ENCODE results near the gene PCSK6.

Gene PCSK6

GRCh38 chr15:101436526-101436925 lies 53.0 kb downstream of the PCSK6 start:
- Histone ChIP-seq H3K9me3 (ENCODE audit: control insufficient read depth, low read depth, low read length) (no peaks in the 10 kb centered on the region), H3K27ac (ENCODE audit: low read length) (no peak overlapping the region), H3K36me3 (ENCODE audit: control insufficient read depth, low read depth, low read length) (no peaks in the 10 kb centered on the region), H3K4me3 (ENCODE audit: low read length) (no peak overlapping the region), H3K27me3 (ENCODE audit: control insufficient read depth, insufficient read depth, low read length) (no peaks in the 10 kb centered on the region), H3K4me1 (ENCODE audit: control insufficient read depth, low read depth, low read length) (peaks cover 6% of the 10 kb centered on the region), H3K9ac (ENCODE audit: low read length) (no peak overlapping the region)

GRCh38 chr15:101435761-101436160 lies 53.7 kb downstream of the PCSK6 start:
- no peaks in the 10 kb centered on the region for H3K9me3 ChIP-seq (ENCODE audit: control insufficient read depth, low read depth, low read length)
- no peak overlapping the region for H3K27ac ChIP-seq (ENCODE audit: low read length)
- no peak overlapping the region for H3K4me3 ChIP-seq (ENCODE audit: low read length)
- no peak overlapping the region for H3K9ac ChIP-seq (ENCODE audit: low read length)
- no peaks in the 10 kb centered on the region for H3K36me3 ChIP-seq (ENCODE audit: control insufficient read depth, low read depth, low read length)
- H3K27me3 ChIP-seq (ENCODE audit: control insufficient read depth, insufficient read depth, low read length): no peaks in the 10 kb centered on the region
- no peaks in the 10 kb centered on the region for H3K4me1 ChIP-seq (ENCODE audit: control insufficient read depth, low read depth, low read length)

GRCh38 chr15:101434032-101434920 lies 55.2 kb downstream of the PCSK6 start:
- Histone ChIP-seq H3K4me3 (ENCODE audit: low read length) (no peak overlapping the region), H3K36me3 (ENCODE audit: control insufficient read depth, low read depth, low read length) (no peaks in the 10 kb centered on the region), H3K9me3 (ENCODE audit: control insufficient read depth, low read depth, low read length) (no peaks in the 10 kb centered on the region), H3K27ac (ENCODE audit: low read length) (no peak overlapping the region), H3K9ac (ENCODE audit: low read length) (no peak overlapping the region), H3K27me3 (ENCODE audit: control insufficient read depth, insufficient read depth, low read length) (peaks cover 4% of the 10 kb centered on the region), H3K4me1 (ENCODE audit: control insufficient read depth, low read depth, low read length) (no peaks in the 10 kb centered on the region)

- Histone ChIP-seq H3K27ac (ENCODE audit: low read length) (no peak overlapping the region), H3K4me1 (ENCODE audit: control insufficient read depth, low read depth, low read length) (no peaks in the 10 kb centered on the region)
These were observed 56.1 kb downstream of the PCSK6 start for GRCh38 chr15:101433396-101433795.

GRCh38 chr15:101432982-101433381 lies 56.5 kb downstream of the PCSK6 start:
- no peak overlapping the region for H3K27ac ChIP-seq (ENCODE audit: low read length)
- no peak overlapping the region for H3K4me3 ChIP-seq (ENCODE audit: low read length)
- no peaks in the 10 kb centered on the region for H3K36me3 ChIP-seq (ENCODE audit: control insufficient read depth, low read depth, low read length)
- no peak overlapping the region for H3K9ac ChIP-seq (ENCODE audit: low read length)
- no peaks in the 10 kb centered on the region for H3K9me3 ChIP-seq (ENCODE audit: control insufficient read depth, low read depth, low read length)
- H3K4me1 ChIP-seq (ENCODE audit: control insufficient read depth, low read depth, low read length): no peaks in the 10 kb centered on the region
- H3K27me3 ChIP-seq (ENCODE audit: control insufficient read depth, insufficient read depth, low read length): peaks cover 17% of the 10 kb centered on the region

More at GRCh38 chr15:101433396-101433795, 56.1 kb downstream of the PCSK6 start:
- Histone ChIP-seq H3K36me3 (ENCODE audit: control insufficient read depth, low read depth, low read length) (no peaks in the 10 kb centered on the region), H3K4me3 (ENCODE audit: low read length) (no peak overlapping the region), H3K9me3 (ENCODE audit: control insufficient read depth, low read depth, low read length) (no peaks in the 10 kb centered on the region), H3K9ac (ENCODE audit: low read length) (no peak overlapping the region), H3K27me3 (ENCODE audit: control insufficient read depth, insufficient read depth, low read length) (peaks cover 12% of the 10 kb centered on the region)

- Histone ChIP-seq H3K9me3 (ENCODE audit: control insufficient read depth, low read depth, low read length) (no peaks in the 10 kb centered on the region), H3K4me1 (ENCODE audit: control insufficient read depth, low read depth, low read length) (no peaks in the 10 kb centered on the region), H3K9ac (ENCODE audit: low read length) (no peak overlapping the region), H3K27me3 (ENCODE audit: control insufficient read depth, insufficient read depth, low read length) (peaks cover 29% of the 10 kb centered on the region), H3K36me3 (ENCODE audit: control insufficient read depth, low read depth, low read length) (no peaks in the 10 kb centered on the region), H3K4me3 (ENCODE audit: low read length) (no peak overlapping the region), H3K27ac (ENCODE audit: low read length) (no peak overlapping the region)
These were observed 57.8 kb downstream of the PCSK6 start for GRCh38 chr15:101431748-101432147.

- H3K4me1 ChIP-seq (ENCODE audit: control insufficient read depth, low read depth, low read length): peaks cover under 1% of the 10 kb centered on the region
- no peak overlapping the region for H3K27ac ChIP-seq (ENCODE audit: low read length)
- H3K4me3 ChIP-seq (ENCODE audit: low read length): no peak overlapping the region
- H3K9me3 ChIP-seq (ENCODE audit: control insufficient read depth, low read depth, low read length): no peaks in the 10 kb centered on the region
- no peak overlapping the region for H3K9ac ChIP-seq (ENCODE audit: low read length)
- H3K36me3 ChIP-seq (ENCODE audit: control insufficient read depth, low read depth, low read length): no peaks in the 10 kb centered on the region
- peaks cover 33% of the 10 kb centered on the region for H3K27me3 ChIP-seq (ENCODE audit: control insufficient read depth, insufficient read depth, low read length)
These were observed 58.2 kb downstream of the PCSK6 start for GRCh38 chr15:101431301-101431700.

GRCh38 chr15:101429646-101430045 lies 59.9 kb downstream of the PCSK6 start:
- H3K9me3 ChIP-seq (ENCODE audit: control insufficient read depth, low read depth, low read length): no peaks in the 10 kb centered on the region
- no peak overlapping the region for H3K9ac ChIP-seq (ENCODE audit: low read length)
- H3K4me3 ChIP-seq (ENCODE audit: low read length): no peak overlapping the region
- peaks cover 9% of the 10 kb centered on the region for H3K4me1 ChIP-seq (ENCODE audit: control insufficient read depth, low read depth, low read length)
- H3K27me3 ChIP-seq (ENCODE audit: control insufficient read depth, insufficient read depth, low read length): peaks cover 50% of the 10 kb centered on the region
- no peak overlapping the region for H3K27ac ChIP-seq (ENCODE audit: low read length)
- no peaks in the 10 kb centered on the region for H3K36me3 ChIP-seq (ENCODE audit: control insufficient read depth, low read depth, low read length)

GRCh38 chr15:101429191-101429590 lies 60.3 kb downstream of the PCSK6 start:
- H3K4me1 ChIP-seq (ENCODE audit: control insufficient read depth, low read depth, low read length): peaks cover 9% of the 10 kb centered on the region
- no peak overlapping the region for H3K27ac ChIP-seq (ENCODE audit: low read length)
- H3K4me3 ChIP-seq (ENCODE audit: low read length): no peak overlapping the region
- no peaks in the 10 kb centered on the region for H3K9me3 ChIP-seq (ENCODE audit: control insufficient read depth, low read depth, low read length)
- H3K27me3 ChIP-seq (ENCODE audit: control insufficient read depth, insufficient read depth, low read length): peaks cover 55% of the 10 kb centered on the region
- no peaks in the 10 kb centered on the region for H3K36me3 ChIP-seq (ENCODE audit: control insufficient read depth, low read depth, low read length)
- H3K9ac ChIP-seq (ENCODE audit: low read length): no peak overlapping the region

- H3K27me3 ChIP-seq (ENCODE audit: control insufficient read depth, insufficient read depth, low read length): peaks cover 59% of the 10 kb centered on the region
- no peak overlapping the region for H3K4me3 ChIP-seq (ENCODE audit: low read length)
- no peaks in the 10 kb centered on the region for H3K9me3 ChIP-seq (ENCODE audit: control insufficient read depth, low read depth, low read length)
- no peak overlapping the region for H3K9ac ChIP-seq (ENCODE audit: low read length)
- H3K4me1 ChIP-seq (ENCODE audit: control insufficient read depth, low read depth, low read length): peaks cover 9% of the 10 kb centered on the region
- no peak overlapping the region for H3K27ac ChIP-seq (ENCODE audit: low read length)
- no peaks in the 10 kb centered on the region for H3K36me3 ChIP-seq (ENCODE audit: control insufficient read depth, low read depth, low read length)
These were observed 60.7 kb downstream of the PCSK6 start for GRCh38 chr15:101428758-101429157.

- Histone ChIP-seq H3K36me3 (ENCODE audit: control insufficient read depth, low read depth, low read length) (no peaks in the 10 kb centered on the region), H3K4me3 (ENCODE audit: low read length) (no peak overlapping the region), H3K9ac (ENCODE audit: low read length) (no peak overlapping the region), H3K27me3 (ENCODE audit: control insufficient read depth, insufficient read depth, low read length) (peaks cover 65% of the 10 kb centered on the region), H3K9me3 (ENCODE audit: control insufficient read depth, low read depth, low read length) (no peaks in the 10 kb centered on the region), H3K27ac (ENCODE audit: low read length) (no peak overlapping the region), H3K4me1 (ENCODE audit: control insufficient read depth, low read depth, low read length) (peaks cover 9% of the 10 kb centered on the region)
These were observed 61.7 kb downstream of the PCSK6 start for GRCh38 chr15:101427606-101428487.
